HG02588 (cell line): ENCODE measurements around the gene DCTPP1.
"Not testable (repeated sequence)": the region's sequence is repeated elsewhere in the genome, so short reads cannot be mapped to it uniquely, and the experiment has no call there.

Experiments
- ATAC-seq: cut with Tn5 transposase; IDR thresholded peaks from one replicate; pipeline ENCODE4 v1.9.1; 2021; ENCODE audit warnings: mild to moderate bottlenecking, moderate library complexity; ENCODE audit not compliant: unreplicated experiment

DCTPP1 gene

DNA sequence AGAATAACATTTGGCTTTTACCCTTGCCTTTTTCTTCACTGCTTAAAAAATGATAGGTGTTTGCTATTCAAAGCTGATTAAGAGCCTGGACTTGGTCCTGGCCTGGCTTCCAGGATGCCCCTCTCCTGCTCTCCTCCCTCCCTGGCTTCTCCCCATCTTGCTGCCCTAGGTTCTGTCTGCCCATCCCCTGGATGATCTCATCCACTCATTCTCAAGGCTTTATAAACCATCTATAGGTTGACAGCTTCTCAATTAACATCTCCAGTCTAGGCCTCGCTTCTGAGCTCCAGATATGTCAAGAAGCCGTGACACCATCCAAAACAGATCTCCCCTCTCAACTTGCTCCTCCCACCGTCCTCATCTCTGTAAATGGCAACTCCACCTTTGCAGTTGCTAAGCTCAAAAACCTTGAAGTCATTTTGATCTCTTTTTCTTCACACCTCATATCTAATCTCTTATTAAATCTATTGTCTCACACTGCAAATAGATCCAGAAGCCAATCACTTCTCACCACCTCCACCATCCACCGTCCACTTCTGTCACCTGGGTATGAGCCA is 13.7 kb downstream of the DCTPP1 start:
- no peak for ATAC-seq

DNA sequence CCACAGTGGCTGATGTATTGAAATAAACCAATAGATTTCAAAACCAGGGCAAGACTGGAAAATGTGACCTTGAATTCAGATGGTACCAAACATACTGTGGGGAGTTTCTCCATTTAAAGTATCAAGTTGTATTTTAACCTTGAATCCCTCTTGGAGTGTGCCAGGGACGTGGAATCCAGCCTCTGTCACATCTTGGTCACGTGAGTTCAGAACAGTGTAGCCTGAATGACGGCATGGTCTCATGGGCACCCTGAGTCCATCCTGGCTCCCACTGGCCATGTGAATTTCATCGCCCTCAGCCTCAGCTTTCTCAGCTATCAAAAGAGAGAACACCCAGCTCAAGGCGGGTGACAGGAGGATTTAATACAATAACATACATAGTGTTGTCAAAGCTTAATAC is 15.7 kb downstream of the DCTPP1 start:
- no peak for ATAC-seq

DNA sequence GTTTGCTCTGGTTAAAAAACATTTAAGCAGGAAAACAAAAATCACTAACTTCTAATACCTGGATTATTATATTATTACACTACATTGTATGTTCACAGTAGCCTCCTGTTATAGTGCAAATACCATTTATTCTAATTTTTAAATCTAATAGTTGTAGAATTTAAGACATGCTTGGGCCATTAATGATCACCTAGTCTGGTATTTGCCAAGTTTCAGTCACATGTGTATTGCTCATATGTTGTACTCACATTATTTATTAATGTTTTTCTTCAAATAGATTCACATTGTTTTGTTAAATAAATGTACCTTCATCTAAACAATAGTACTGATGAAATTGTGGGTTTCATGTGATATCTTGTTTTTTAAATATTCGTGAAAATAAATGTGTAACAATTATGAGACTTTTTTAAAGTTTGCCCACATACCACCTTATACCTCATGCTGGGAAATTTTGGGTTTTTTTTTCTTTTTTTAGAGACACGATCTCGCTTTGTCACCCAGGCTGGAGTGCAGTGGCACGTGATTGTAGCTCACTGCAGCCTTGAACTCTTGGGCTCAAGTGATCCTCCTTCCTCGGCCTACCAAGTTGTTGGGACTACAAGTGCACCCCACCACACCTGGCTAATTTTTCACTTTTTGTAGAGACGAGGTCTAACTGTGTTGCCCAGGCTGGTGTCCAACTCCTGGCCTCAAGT is 16.6 kb downstream of the DCTPP1 start:
- no peak for ATAC-seq

DNA sequence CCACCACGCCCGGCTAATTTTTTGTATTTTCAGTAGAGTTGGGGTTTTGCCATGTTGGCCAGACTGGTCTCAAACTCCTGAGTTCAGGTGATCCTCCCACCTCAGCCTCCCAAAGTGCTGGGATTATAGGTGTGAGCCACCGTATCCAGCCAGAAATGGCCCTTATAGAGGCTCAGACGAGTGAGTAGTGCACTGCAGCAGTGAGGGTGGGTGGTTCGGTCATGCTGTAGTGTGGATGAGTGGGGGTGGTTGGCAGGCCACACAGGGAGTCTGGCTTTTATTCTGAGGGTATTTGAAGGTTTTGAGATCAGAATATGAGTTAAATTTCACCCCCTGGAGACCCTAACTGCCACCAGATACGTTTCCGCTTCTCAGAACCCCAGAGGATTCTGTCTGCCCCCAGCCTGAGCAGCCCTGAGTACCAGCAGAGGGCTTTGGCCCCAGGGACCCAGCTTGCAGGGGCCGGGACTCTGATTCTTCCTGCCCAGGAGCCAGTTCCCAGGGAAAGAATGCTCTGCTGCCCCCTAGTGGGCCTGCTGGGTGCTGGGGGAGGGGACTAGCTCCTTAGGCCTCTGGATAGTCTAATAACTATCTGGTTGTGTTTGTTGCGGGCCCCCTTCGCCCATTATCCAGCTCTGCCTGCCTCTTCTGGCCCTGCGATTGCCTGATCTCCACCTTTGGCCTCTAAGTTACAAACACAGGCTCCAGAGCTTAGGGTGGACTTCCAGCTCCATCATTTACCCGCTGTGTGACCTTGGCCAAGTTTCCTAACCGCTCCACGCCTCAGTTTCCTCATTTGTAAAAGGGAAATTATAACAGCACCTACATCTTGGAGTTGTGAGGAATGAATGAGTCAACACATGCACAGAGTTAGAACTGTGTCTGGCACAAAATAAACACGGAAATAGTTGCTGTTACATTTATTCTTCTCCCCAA is 20.4 kb downstream of the DCTPP1 start:
- ATAC-seq: peak; percentile 42

DNA sequence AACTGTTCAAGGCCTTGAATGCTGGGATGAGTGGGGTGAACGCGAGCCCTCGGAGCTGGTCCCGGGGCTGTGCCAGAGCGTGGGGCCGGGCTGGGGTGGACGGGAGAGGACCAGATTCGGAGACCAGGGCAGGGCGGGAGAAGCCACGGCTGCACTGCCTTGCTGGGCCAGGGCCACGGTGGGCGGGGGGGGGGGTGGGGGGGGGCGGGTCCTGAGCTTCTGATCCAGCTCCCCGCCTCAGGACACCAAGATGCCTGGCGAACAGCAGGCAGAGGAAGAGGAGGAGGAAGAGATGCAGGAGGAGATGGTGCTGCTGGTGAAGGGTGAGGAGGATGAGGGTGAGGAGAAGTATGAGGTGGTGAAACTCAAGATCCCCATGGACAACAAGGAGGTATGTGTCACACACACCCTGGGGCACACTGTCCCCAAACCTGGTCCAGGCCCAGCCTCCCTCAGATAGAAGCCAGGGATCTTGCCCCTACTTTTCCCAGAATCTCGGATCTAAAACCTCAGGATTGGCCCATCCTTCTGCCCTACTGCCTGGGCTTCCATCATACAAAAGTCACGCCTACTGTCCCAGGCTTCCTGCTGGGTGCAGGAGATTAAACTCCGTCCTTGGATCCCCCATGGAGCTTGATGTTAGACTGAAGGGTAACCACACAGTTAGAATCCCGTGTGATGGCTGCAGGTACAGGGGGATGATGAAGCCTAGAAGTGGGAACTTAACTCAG is 21.9 kb downstream of the DCTPP1 start:
- ATAC-seq: no peak

DNA sequence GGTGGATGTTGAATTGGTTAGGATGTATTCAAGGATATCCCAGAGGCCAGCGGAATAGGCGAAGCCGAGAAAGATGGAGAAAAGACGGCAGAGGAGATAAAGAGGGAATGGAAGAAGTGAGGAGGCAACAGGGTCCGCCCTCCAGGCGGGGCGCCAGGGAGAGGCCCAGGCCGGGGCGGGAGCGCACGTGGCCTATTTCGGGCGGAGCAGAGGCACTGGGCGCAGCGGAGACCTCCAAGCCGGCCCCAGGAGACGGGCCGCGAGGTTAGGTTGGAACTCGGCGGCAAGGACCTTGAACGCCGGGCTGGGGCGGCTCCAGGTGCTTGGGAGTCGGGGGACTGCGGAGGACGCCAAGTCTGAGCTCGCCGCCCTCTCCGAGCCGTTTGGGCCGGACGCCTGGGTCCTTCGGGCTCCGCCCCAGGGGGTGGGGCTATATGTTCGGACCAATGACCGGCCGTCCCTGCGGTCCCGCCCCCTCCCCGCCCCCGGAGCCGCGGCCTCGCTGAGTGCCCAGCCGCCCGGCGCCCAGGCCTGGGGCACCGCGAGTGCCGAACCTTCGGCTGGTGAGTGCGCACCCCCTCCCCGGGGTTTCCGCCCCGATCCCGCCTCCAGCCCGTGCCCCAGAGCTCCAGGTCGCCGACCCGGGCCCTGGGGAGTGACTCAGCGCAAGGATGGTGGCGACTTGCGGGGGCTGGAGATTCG is 22.6 kb downstream of the DCTPP1 start, which contains the start of gene ZNF771:
TSS of gene ZNF771 (plus strand) at position 505 of the 702 bp plus-strand sequence. CDS start 448 bp downstream, outside the sequence.
- ATAC-seq: peak; percentile 81

DNA sequence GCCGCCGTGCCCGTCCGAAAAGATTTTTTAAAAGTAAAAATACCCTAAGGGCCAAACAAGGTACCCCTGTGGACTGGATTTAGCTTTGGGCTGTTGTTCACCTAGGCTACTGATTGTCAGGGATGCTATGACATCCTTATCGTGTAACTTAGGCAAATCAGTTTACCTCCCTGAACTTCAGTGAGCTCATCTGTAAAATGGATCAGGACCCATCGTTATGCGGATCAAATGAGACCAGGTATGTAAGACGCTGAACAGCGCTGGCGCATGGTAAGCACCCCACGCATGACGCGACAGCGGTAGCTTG is 23.1 kb downstream of the DCTPP1 start:
- ATAC-seq: no peak

DNA sequence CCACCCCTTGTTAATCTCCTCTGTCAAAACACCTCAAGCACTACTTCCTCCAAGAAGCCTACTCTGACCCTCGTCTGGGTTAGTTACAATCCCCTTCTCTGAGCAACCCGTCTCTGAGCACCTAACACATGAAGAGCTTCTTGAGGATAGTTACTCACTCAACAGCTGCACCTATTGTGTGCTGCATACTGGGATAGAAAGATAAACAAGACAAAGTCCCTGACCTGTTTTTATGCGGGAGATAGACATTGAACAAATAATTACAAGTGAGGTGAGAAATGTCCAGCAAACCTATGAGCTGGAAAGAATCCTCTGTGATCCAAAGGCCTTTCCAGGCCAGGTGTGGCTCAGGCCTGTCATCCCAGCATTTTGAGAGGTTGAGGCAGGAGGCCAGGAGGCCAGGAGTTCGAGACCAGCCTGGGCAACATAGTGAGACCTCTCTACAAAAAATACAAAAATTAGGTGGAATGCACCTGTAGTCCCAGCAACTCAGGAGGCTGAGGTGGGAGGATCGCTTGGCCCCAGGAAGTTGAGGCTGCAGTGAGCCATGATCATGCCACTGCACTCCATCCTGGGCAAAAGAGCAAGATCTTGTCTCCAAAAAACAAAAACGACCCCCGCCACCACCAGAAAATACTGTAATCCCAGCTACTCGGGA is 27.9 kb downstream of the DCTPP1 start:
- no peak for ATAC-seq

DNA sequence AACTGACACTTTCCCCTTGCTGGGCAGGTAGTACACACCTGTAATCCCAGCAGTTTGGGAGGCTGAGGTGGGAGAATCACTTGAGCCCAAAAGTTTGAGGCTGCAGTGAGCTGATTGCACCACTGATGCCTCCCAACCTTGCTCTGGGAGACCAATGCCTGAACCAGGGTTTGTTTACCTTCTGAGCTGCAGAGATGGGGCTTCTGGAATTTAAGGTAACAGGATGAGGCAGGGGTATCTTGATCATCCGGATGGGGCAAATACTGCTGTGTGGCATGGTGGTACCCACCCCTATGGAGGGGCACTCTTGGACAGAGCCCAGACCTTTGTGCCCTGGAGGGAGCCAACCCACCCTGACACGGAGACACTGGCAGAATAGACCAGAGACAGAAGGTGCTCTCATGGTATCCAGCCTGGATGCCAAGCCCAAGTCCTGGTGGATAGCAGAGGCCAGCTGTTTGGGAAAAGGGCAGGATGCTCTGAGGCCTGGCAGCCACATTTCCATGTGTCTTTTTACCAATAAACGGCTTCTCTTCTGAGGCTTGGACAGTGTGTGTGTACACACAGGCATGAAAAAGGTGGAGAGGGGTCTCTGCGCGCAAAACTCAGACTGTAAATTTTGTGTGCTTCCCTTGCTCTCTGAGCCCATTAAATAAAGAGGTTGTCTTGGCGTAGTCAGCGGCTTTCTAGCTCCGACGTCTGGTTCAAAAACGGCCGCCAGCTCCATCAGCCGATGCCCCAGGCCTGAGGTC is 30.2 kb downstream of the DCTPP1 start:
- no peak for ATAC-seq

DNA sequence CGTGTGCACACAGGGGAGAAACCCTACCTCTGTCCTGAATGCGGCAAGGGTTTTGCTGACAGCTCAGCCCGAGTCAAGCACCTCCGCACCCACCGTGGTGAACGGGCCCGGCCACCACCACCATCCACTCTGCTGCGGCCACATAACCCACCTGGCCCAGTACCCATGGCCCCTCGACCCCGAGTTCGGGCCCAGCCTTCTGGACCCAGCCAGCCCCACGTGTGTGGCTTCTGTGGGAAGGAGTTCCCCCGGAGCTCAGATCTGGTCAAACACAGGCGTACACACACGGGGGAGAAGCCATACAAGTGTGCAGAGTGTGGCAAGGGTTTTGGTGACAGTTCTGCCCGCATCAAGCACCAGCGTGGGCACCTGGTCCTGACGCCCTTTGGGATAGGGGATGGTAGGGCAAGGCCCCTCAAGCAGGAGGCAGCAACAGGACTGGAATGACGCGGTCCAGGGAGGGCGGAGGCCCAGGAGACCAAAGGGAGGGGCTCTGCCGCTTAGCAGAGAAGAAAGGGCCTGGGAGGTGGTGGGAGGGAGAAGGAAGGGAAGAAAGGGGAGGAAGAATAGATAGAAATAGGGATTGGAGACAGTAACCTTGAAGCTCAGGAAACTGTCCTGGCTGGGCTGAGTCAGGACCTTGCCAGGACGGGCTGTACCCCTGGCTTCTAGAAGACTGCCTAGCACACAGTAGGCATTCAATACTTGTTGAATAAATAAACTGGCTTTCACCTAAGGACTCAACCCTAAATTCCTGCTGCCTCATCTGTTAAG is 31.0 kb downstream of the DCTPP1 start:
- no peak for ATAC-seq

DNA sequence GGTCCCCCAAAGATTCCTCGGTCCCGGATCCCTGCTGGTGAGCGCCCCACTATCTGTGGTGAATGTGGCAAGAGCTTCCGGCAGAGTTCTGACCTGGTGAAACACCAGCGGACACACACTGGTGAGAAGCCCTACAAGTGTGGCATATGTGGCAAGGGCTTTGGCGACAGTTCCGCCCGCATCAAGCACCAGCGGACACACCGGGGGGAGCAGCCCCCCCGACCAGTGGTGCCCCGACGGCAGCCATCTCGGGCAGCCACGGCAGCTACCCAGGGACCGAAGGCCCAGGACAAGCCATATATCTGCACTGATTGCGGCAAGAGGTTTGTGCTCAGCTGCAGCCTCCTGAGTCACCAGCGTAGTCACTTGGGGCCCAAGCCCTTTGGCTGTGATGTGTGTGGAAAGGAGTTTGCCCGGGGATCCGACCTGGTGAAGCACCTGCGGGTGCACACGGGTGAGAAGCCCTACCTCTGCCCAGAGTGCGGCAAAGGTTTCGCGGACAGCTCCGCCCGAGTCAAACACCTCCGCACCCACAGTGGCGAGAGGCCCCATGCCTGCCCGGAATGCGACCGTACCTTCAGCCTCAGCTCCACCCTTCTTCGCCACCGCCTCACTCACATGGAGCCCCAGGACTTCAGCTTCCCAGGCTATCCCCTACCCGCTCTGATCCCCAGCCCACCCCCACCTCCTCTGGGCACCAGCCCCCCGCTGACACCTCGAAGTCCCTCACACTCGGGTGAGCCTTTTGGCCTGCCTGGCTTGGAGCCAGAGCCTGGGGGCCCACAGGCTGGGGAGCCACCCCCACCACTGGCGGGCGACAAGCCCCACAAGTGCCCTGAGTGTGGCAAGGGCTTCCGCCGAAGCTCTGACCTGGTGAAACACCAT is 31.8 kb downstream of the DCTPP1 start:
- ATAC-seq: no peak

DNA sequence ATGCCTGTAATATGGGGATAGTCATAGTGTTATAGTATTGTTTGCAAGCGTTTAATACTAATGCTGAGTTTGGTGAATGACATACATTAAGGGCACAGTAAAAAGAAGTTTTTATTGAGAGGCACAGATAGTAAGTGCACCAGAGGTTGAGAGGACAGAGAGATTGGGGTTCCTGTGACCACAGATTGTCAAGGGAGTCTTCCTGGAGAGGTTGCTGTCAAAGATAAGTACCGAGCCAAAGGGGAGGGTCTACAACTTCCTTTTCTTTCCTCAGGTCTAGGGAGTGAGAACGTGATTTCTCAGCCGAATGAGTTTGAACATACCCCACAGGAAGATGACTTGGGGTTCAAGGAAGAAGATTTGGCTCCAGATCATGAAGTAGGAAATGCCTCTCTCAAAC is 32.8 kb downstream of the DCTPP1 start:
- no peak for ATAC-seq

DNA sequence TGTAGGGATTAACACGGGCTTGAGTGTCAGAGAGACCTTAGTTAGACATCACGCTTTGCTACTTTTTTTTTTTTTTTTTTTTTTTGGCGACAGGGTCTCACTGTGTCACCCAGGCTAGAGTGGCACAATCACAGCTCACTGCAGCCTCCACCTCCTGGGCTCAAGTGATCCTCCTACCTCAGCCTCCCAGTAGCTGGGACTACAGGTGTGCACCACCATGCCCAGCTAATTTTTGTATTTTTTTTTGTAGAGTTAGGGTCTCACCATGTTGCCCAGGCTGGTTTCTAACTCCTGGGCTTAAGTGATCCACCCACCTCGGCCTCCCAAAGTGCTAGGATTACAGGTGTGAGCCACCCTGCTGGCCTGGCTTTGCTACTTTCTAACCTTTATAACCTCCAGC is 33.2 kb downstream of the DCTPP1 start:
- ATAC-seq: not testable (repeated sequence)

DNA sequence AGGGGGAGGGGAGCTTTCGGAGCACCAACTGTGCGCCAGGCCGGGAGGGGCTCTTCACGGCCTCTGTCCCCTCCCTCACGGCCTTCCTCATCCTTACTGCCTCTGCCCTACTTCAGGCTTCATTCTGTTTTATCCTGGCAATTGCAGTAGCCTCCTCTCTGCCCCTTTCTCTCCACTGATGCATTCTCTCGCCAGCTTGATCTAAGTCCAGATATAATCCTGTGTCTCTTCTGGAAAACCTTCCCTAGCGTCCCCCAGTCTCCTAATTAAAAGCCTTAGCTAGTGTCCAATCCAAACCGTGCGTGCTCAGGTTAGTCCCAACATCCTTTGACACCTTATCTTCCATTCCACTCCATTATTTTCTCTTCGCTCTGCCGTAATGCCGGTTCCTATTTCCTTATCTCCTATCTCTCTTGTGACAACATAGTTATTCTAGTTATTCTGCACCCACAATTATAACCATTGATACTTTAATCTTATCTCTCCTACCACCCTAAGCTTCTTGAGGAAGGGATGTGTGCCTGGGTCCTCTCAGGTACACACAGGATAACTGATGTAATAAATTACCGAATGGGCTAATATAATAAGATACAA is 33.7 kb downstream of the DCTPP1 start:
- no peak for ATAC-seq

DNA sequence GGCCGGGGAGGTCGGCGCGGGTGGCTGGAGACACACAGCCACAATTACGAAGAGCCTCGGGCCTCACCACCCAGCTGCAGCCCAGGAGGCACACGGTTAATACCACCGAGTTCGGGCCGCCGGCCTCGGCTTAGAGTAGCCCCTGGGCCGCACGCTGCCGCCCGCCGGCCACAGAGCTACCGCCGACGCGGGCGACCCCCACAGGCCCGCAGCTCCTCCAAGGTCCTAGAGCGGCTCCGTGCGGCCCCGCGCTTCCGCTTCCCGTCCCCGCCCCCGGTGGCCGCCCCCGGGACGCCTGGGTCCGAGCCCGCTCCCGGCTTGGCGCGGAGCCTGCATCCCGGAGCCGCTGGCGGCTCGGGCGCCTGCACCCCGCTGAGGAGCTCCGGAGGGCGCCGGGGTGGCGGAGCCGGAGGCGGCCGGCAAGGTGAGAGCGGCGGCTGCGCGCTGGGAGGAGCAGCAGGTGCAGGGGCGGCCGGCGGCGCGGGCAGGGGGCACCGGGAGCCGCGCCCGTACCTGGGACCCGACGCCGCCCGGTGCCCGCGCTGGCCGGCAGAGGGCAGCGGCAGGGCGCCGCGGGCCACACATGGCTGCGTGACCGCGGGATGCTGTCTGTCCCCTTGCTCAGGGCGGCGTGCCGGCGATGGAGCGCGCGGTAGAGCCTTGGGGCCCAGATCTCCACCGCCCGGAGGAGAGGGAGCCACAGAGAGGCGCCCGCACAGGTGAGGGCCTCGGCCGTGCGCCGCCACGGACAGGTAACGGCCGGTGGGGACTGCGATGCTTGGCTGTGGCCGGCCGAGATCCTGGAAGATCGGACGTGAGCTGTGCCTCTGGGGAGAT is 34.5 kb downstream of the DCTPP1 start, which contains the start of gene ZNF48:
TSS of gene ZNF48 (plus strand) at position 266 of the 837 bp plus-strand sequence. CDS start at position 641, 375 bp downstream.
- ATAC-seq: peak; percentile 63

DNA sequence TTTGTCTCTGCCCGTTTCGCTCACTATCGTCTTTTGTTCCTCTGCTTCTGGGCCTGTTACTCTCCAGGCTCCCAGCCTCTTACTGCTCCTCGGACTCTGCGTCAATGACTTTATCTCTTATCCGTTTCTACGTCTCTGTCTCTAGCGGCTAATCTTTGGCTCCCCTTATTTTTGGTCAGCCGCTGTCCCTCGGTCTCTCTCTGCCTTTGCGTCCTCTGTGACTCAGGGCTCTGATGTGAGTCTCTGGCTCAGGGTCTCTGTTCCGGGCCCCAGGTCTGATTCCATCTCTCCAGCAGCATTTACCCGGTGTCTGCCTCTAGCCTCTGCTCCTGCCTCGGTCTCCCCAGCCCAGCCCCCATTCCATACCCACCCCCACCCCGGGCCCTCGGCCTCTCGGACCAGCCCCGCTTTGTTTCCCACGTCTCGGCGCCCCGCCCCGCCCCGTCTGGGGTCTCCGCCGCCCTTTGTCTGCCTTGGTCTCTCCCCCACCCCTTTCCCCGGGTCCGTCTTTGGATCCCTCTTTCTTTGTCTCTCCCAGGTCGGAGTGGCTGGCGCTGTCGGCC is 35.2 kb downstream of the DCTPP1 start:
- ATAC-seq: no peak
